Measurements from ENCODE around the gene KIAA0586. TPM values are rescaled to one million over a fixed set of nuclear protein-coding genes. Genes with fewer than 3 reads are reported as not detected.

Gene KIAA0586
- total and polyA plus RNA-seq, 7 donors = 2.5 to 14.2 (median 6.2) TPM

- DNase-seq (no peak), ATAC-seq (no peak)
- Histone ChIP-seq H3K27me3 (ENCODE audit: insufficient read depth in 3 of 3, low read length in 2 of 3) (no peaks in the 10 kb centered on the region), H3K4me3 (no peak overlapping the region), H3K27ac (no peak overlapping the region), H3K9me3 (no peaks in the 10 kb centered on the region), H3K4me1 (no peaks in the 10 kb centered on the region), H3K36me3 (ENCODE audit: insufficient read depth in 1 of 2, low read depth in 1 of 2) (peaks cover 0 to 81% of the 10 kb centered on the region in 2 donors)
- no peak for TF ChIP-seq CTCF (IDR thresholded peaks at IDR 0.05)
- WGBS, 3 donors = 79 to 86% (median 85%) methylated on average over 1 of the region's 1 CpG
- intact Hi-C loops (cut with DNase I) = no loop called here
Observed at GRCh38 chr14:58484176-58484575, 56.7 kb downstream of the KIAA0586 start.

- Histone ChIP-seq H3K27ac (no peak overlapping the region), H3K4me3 (no peak overlapping the region), H3K9me3 (no peaks in the 10 kb centered on the region), H3K27me3 (ENCODE audit: insufficient read depth in 3 of 3, low read length in 2 of 3) (no peaks in the 10 kb centered on the region), H3K36me3 (ENCODE audit: insufficient read depth in 1 of 2, low read depth in 1 of 2) (peaks cover 0 to 87% of the 10 kb centered on the region in 2 donors), H3K4me1 (no peaks in the 10 kb centered on the region)
- TF ChIP-seq CTCF (IDR thresholded peaks at IDR 0.05) = no peak
- intact Hi-C loops (cut with DNase I) = no loop called here
- DNase-seq = no peak
- WGBS, 3 donors = 79 to 91% (median 79%) methylated on average over 1 of the region's 1 CpG
- no peak for ATAC-seq
Observed at GRCh38 chr14:58488550-58488949, 61.0 kb downstream of the KIAA0586 start.

- Histone ChIP-seq H3K4me1 (no peaks in the 10 kb centered on the region), H3K27ac (no peak overlapping the region), H3K36me3 (ENCODE audit: insufficient read depth in 1 of 2, low read depth in 1 of 2) (peaks cover 0 to 85% of the 10 kb centered on the region in 2 donors), H3K27me3 (ENCODE audit: insufficient read depth in 3 of 3, low read length in 2 of 3) (no peaks in the 10 kb centered on the region), H3K9me3 (no peaks in the 10 kb centered on the region), H3K4me3 (no peak overlapping the region)
- intact Hi-C loops (cut with DNase I) = no loop called here
- DNase-seq (no peak), ATAC-seq (no peak)
- no peak for TF ChIP-seq CTCF (IDR thresholded peaks at IDR 0.05)
- WGBS, 3 donors = 91 to 100% (median 97%) methylated on average over 1 of the region's 1 CpG
Observed at GRCh38 chr14:58491593-58491992, 64.1 kb downstream of the KIAA0586 start.

- Histone ChIP-seq H3K27ac (no peak overlapping the region), H3K4me3 (no peak overlapping the region), H3K4me1 (no peaks in the 10 kb centered on the region), H3K27me3 (ENCODE audit: insufficient read depth in 3 of 3, low read length in 2 of 3) (no peaks in the 10 kb centered on the region), H3K9me3 (no peaks in the 10 kb centered on the region), H3K36me3 (ENCODE audit: insufficient read depth in 1 of 2, low read depth in 1 of 2) (peaks cover 0 to 80% of the 10 kb centered on the region in 2 donors)
- no peak for DNase-seq
- intact Hi-C loops (cut with DNase I) = no loop called here
- ATAC-seq = no peak
- TF ChIP-seq CTCF (IDR thresholded peaks at IDR 0.05) = no peak
- 95 to 99% (median 96%) methylated on average over 1 of the region's 1 CpG for WGBS, 3 donors
Observed at GRCh38 chr14:58492044-58492443, 64.5 kb downstream of the KIAA0586 start.

- Histone ChIP-seq H3K27ac (no peak overlapping the region), H3K9me3 (no peaks in the 10 kb centered on the region), H3K36me3 (ENCODE audit: insufficient read depth in 1 of 2, low read depth in 1 of 2) (peaks cover 0 to 63% of the 10 kb centered on the region in 2 donors), H3K27me3 (ENCODE audit: insufficient read depth in 3 of 3, low read length in 2 of 3) (no peaks in the 10 kb centered on the region), H3K4me3 (no peak overlapping the region), H3K4me1 (no peaks in the 10 kb centered on the region)
- TF ChIP-seq CTCF (IDR thresholded peaks at IDR 0.05) = peak; percentile 80
- WGBS, 3 donors = 45 to 50% (median 50%) methylated on average over 3 of the region's 3 CpGs
- ATAC-seq (peak in 3 of 4 donors; percentile 74 to 81 (median 79)), DNase-seq (no peak)
- intact Hi-C loops (cut with DNase I) = loop anchor here (2.0 to 5.0 kb wide), 3 partner anchors 136 to 553 kb away; partner anchors contain the start of gene DACT1 (in 1 of the 2)
Observed at GRCh38 chr14:58501214-58501816, 73.8 kb downstream of the KIAA0586 start.

Data from psoas muscle (tissue), 8 donors.